ENCODE data around the gene TMEM205.

TMEM205 gene

GRCh38 chr19:11330127-11330526 lies 15.9 kb downstream of the TMEM205 start:
- TF ChIP-seq CSDC2 (CRISPR knock-in tag; IDR thresholded peaks at IDR 0.05) (no peak), ZNF70 (CRISPR knock-in tag; IDR thresholded peaks at IDR 0.05) (no peak), PPARA (CRISPR knock-in tag; IDR thresholded peaks at IDR 0.05; ENCODE audit: borderline replicate concordance) (no peak), OSR1 (CRISPR knock-in tag; IDR thresholded peaks at IDR 0.05) (no peak), TOX (CRISPR knock-in tag; IDR thresholded peaks at IDR 0.05; ENCODE audit: borderline replicate concordance) (no peak), SNAI2 (CRISPR knock-in tag; IDR thresholded peaks at IDR 0.05) (no peak), GLIS3 (CRISPR knock-in tag; IDR thresholded peaks at IDR 0.05) (no peak), ISL1 (CRISPR knock-in tag; IDR thresholded peaks at IDR 0.05) (no peak), ZFP30 (CRISPR knock-in tag; IDR thresholded peaks at IDR 0.05) (no peak)
- ATAC-seq, result no peak

- no peak for ATAC-seq
- TF ChIP-seq TOX (CRISPR knock-in tag; IDR thresholded peaks at IDR 0.05; ENCODE audit: borderline replicate concordance) (no peak), GLIS3 (CRISPR knock-in tag; IDR thresholded peaks at IDR 0.05) (no peak), ZNF565 (CRISPR knock-in tag; conservative IDR thresholded peaks at IDR 0.05; ENCODE audit: low read depth) (no peak), ZFP30 (CRISPR knock-in tag; IDR thresholded peaks at IDR 0.05) (no peak)
Measured at GRCh38 chr19:11325544-11325943, 20.5 kb downstream of the TMEM205 start.

- TF ChIP-seq ZFP30 (CRISPR knock-in tag; IDR thresholded peaks at IDR 0.05) (no peak), CREB5 (CRISPR knock-in tag; IDR thresholded peaks at IDR 0.05; ENCODE audit: low read depth) (no peak), TSHZ2 (CRISPR knock-in tag; IDR thresholded peaks at IDR 0.05) (no peak), ESRRG (CRISPR knock-in tag; IDR thresholded peaks at IDR 0.05) (no peak), PPARA (CRISPR knock-in tag; IDR thresholded peaks at IDR 0.05; ENCODE audit: borderline replicate concordance) (no peak), ZNF565 (CRISPR knock-in tag; conservative IDR thresholded peaks at IDR 0.05; ENCODE audit: low read depth) (no peak), CSRNP3 (CRISPR knock-in tag; IDR thresholded peaks at IDR 0.05) (no peak), ZNF70 (CRISPR knock-in tag; IDR thresholded peaks at IDR 0.05) (no peak), ZNF8 (CRISPR knock-in tag; IDR thresholded peaks at IDR 0.05) (no peak), CSDC2 (CRISPR knock-in tag; IDR thresholded peaks at IDR 0.05) (no peak), POU6F1 (CRISPR knock-in tag; IDR thresholded peaks at IDR 0.05; ENCODE audit: borderline replicate concordance, low read depth) (no peak)
- peak; percentile 14 for ATAC-seq
Measured at GRCh38 chr19:11324748-11325389, 21.2 kb downstream of the TMEM205 start.

GRCh38 chr19:11324079-11324661 lies 21.9 kb downstream of the TMEM205 start:
- ATAC-seq, result peak; percentile 99
- TF ChIP-seq ISL1 (CRISPR knock-in tag; IDR thresholded peaks at IDR 0.05) (peak; percentile 58; the same call in 1 of the 2 replicates), ZNF565 (CRISPR knock-in tag; conservative IDR thresholded peaks at IDR 0.05; ENCODE audit: low read depth) (no peak), PPARA (CRISPR knock-in tag; IDR thresholded peaks at IDR 0.05; ENCODE audit: borderline replicate concordance) (no peak)

- ATAC-seq, result no peak; the same call in 2 of the 3 replicates
- no peak for TF ChIP-seq PPARA (CRISPR knock-in tag; IDR thresholded peaks at IDR 0.05; ENCODE audit: borderline replicate concordance)
- no peak for TF ChIP-seq RARB (CRISPR knock-in tag; IDR thresholded peaks at IDR 0.05)
- TF ChIP-seq ZNF565 (CRISPR knock-in tag; conservative IDR thresholded peaks at IDR 0.05; ENCODE audit: low read depth), result no peak
- no peak for TF ChIP-seq TSHZ2 (CRISPR knock-in tag; IDR thresholded peaks at IDR 0.05)
- TF ChIP-seq CREB5 (CRISPR knock-in tag; IDR thresholded peaks at IDR 0.05; ENCODE audit: low read depth), result no peak
Measured at GRCh38 chr19:11323601-11324078, 22.4 kb downstream of the TMEM205 start.
